GM12891 (cell line): ENCODE data around the gene PDE1A.

Experiments used
- POLR2A ChIP-seq: IDR thresholded peaks from 2 replicates; pipeline ENCODE4 v1.6.1; 2011; ENCODE audit warnings: low read depth, low read length, control low read depth
- POLR2AphosphoS5 ChIP-seq: IDR thresholded peaks from 2 replicates; pipeline ENCODE4 v1.6.1; 2011; ENCODE audit warnings: low read depth, low read length, control low read depth

DNA sequence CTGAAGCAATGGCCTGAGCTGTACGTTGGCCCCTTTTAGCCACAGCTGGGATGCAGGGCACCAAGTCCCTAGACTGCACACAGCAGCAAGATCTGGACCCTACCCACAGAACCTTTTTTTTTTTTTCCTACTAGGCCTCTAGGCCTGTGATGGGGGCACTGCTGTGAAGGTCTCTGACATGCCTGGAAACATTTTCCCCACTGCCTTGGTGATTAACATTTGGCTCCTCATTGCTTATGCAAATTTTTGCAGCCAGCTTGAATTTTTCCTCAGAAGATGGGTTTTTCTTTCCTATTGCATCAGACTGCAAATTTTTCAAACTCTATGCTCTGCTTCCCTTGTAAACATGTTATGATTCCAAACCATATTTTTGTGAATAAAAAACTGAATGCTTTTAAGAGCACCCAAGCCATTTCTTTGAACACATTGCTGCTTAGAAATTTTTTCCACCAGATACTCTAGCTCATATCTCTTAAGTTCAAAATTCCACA is 33.5 kb downstream of the PDE1A start:
- TF ChIP-seq POLR2A: no peak
- TF ChIP-seq POLR2AphosphoS5: no peak
